Measurements from ENCODE around the gene KRT33A. TPM values are rescaled to one million over a fixed set of nuclear protein-coding genes. Genes with fewer than 3 reads are reported as not detected.
"Not testable (repeated sequence)": the region's sequence is repeated elsewhere in the genome, so short reads cannot be mapped to it uniquely, and the experiment has no call there.

Gene KRT33A
- polyA plus RNA-seq, 5 donors: not detected

- no peak for DNase-seq
Observed at GRCh38 chr17:41366070-41366469, 15.4 kb upstream of the KRT33A start.

- DNase-seq: no peak
Observed at GRCh38 chr17:41363881-41364280, 13.3 kb upstream of the KRT33A start.

DNA sequence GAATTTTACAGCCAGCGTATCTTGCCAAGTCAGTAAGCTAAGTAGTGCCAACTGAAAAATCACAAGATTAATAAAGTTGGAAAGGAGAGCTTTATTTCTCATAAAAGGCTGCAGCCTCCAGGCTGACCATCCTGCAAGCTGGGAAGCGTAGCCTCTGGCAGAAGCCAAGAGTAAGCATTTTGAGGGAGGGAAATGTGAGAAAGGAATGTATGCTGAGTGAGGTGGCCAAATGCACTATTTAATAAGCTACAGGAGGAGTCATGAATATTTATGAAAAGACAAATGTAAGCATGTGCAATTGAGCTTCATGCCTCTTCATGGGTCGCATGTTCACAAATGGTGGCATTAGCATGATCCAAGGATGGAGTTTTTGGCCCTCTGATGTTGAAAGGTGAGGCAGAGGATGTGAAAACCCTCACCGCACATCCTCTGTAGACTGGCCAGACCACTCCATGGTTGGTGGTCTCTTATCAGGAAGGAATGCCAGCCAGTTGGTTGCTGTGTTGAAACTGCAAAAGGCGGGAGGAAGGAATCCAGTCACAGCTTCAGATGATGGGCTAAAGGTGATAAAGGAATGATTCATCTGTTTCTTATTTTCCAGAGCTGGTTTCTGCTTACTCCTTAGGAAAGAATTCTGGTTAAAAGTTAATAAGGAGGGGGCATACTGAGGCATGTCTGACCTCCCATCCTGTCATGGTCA is 9.8 kb upstream of the KRT33A start:
- no peak for DNase-seq

GRCh38 chr17:41354536-41354935 is 3.9 kb upstream of the KRT33A start:
- no peak for DNase-seq

DNA sequence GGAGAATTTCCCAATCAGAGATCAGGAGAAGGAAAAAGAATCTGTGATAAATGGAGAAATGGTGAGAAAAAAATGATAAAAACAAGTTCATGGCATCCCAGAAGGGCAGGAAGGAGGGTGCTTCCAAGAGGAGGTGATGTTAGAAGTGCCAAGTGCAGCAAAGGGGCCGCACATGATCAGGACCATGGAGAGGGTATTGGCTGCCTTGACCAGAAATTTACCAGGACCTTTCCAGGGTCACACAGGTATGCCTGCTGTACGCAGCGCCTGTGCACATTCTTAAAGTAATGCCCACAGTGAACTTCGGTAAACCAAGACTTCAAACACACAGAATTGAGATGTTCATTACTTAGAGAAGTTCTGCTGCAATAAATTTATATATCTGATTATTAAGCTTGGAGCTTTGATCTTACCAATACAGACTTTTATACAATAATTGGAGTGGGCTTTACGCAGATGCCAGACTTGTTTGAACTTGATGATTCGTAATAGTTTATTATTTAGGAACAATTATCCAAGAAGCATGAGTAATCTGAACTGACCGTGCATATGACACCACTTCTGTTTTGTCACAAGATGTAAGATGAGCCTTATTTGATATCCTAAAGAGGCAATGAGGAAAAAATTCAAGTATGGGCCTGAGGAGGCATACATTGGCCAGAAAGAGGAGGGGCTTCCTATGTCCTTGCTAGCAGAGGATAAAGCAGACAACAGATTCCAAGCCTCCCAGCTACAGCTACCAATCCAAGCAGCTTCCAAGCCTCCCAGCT is 2.2 kb upstream of the KRT33A start:
- no peak for DNase-seq

- DNase-seq: no peak
Observed at GRCh38 chr17:41351177-41351576, 549 bp upstream of the KRT33A start.

DNA sequence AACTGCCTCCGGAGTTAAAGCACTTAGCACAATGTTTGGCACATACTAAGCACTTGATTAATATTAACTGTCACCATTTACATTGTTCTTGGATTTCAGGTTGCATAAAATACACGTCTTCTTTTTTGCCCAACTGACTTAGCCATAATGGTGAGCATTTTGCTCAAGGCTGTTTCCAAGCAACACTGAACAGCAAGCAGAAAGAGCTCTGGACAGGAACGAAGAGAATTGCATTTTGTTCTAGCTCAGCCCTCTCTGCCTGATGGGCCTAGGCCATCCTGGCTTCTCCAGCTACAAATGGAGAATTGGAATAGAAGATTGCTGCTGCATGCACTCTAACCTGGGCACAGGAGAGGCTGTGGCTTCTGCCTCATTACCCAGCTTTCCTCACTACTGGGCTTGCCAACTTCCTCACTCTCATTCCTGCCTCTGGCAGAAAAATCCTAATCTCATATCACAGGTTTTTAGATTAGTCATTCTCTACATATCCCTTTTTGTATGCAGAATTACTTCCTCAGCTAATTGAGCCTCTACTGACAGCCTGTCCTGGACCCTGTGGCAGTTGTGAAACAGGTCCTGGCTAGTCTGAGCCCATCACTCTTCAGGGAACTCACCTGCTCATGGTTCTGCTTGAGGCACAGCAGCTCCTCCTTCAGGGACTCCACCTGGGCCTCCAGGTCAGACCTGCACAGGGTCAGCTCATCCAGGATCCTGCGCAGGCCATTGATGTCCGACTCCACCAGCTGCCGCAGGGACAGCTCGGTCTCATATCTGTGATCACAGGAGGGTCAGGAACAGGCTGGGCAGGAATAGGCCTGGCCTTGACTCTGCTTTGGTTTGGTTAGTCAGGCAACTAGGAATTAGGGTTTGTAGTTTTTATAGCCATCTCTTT is 2.5 kb downstream of the KRT33A start:
- DNase-seq: no peak

- DNase-seq: not testable (repeated sequence)
Observed at GRCh38 chr17:41346421-41346820, 4.2 kb downstream of the KRT33A start.

DNA sequence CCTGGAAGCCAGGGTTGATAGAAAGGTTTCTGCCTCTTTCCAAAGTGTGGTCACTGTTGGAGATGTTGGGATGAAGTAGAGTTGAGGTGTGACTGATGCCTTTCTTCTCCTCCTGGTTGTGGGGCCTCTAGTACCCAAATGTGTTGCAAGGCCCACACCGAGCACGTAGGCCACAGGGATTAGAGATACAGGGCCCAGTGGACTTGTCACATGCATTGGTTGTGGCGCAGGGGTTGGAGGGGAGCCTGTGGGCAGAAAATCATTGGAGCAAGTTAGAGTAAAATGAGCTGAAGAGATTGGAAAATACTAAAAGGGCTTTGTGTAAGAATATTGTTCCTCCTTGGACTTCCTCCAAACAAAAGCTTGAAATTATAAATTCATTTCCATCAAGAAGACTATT is 4.6 kb downstream of the KRT33A start:
- no peak for DNase-seq

GRCh38 chr17:41343029-41343428 is 7.6 kb downstream of the KRT33A start:
- DNase-seq: no peak

GRCh38 chr17:41340934-41341861 is 9.4 kb downstream of the KRT33A start:
- no peak for DNase-seq

- DNase-seq: no peak
Observed at GRCh38 chr17:41340494-41340893, 10.1 kb downstream of the KRT33A start.

DNA sequence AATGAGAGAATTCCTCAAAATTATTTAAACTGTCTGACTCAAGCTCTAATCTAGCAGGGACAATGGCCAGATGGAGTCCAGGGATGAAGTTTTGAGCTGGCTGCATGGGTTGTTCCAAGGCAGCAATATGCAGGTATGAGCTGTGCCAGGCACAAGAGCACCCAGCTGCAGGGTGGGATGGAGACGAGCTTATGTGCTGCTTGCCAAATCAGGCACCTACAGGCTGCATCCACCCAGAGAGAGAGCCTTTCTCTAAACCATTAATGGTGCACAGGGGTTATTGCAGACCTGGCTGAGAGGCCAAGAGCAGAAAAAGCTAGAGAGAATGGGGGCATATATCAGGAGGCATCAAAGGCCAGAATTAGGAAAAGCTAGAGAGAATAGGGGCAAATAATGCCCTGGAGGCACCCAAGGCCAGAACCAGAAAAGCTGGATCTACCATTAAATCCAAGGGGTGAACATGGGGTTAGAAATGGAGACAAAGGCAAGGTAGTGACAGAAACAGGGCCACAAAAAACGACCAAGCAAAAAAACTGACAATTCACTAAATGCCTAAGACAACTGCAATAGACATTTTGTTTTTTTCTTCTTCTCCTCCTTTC is 11.0 kb downstream of the KRT33A start:
- no peak for DNase-seq

DNA sequence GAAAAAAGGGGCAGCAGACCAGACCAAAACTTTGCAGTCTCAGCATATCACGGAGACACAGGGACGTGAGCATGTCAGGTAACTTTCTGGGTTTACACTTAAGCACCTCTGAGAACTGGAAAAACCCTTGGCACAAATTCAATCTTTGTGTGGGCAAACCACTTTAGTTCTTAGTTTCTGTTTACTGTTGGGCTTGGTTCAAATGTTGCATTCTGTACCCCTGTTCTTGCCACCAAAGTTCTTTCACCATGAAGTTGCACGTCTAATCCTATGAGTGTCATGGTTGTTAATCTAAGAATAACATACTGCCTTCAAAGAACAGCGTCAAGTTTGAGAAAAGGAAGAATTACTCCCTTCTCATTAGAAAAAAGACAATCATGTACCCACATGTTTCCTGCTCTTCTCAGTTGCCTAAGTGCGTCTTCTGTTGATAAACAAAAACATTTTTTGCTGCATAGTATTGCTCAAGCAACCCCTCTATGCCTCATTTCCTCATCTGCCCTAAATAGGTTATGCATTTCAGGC is 11.6 kb downstream of the KRT33A start:
- peak; percentile 29 to 31 for DNase-seq

- DNase-seq: no peak
Observed at GRCh38 chr17:41335747-41336146, 14.9 kb downstream of the KRT33A start.

DNA sequence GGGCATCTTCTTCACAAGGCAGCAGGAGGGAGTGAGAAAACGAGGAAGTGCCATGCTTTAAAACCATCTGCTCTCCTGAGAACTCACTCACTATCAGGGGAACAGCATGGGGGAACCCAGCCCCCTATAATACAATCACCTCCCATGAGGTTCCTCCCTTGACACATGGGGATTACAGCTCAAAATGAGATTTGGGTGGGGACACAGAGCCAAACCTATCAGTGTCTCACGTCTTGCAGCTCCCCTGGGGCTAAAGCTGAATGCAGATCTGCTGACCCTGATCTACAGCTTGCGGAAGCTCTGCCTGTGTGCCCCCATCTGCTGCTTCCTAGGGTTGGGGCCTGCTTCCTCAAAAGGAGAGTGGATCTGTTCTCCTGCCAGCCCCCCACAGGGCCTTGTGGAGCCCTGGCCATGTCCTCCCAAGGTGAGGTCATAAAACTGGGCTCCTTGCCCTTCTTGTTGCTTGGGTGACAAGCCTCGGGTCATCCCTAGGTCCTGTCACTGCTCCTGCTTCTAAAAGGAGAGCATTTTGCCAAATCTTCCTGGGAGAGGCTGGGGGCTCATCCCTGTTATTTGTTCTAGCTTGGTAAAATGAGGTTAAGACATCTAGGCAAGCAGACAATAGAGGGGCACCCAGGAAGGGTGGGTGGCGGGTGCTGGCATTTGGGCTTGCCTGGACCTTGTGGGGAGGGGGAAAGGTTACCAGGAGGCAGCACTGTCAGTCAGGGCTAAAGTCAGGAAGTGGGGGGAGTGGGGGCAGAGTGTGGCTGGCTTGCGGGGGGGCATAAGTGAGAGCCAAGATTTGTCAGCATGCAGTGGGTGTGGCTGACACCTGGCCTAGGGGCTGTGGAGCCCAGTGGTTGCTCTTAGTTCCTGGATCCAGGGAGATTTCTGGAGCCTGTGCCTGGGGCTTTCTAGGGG is 16.0 kb downstream of the KRT33A start:
- no peak for DNase-seq

DNA sequence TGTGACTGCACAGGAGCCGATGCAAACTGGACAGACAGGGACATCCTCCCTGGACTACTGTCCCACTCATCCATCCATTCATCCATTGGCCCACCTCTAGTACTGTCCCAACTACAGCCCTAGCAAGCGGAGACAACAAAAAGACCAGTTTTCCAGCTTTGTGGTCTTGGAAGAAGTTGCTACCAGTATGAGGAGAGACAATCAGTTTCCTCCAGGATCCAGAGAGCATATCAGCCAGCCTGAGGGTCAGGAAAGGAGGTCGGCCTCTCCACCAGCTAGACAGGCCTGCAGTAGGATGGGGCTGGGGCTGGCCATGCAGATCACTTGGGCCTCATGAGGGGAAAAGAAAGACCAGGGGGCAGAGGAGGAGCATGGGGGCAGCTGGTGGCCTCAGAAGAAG is 16.8 kb downstream of the KRT33A start:
- no peak for DNase-seq

GRCh38 chr17:41333098-41333497 is 17.5 kb downstream of the KRT33A start:
- no peak for DNase-seq

- no peak for DNase-seq
Observed at GRCh38 chr17:41332239-41332638, 18.4 kb downstream of the KRT33A start.

Measured in right lung (tissue), 5 donors.